HepG2 (cell line): ENCODE data around the gene TLR5. TPM values are rescaled to one million over a fixed set of nuclear protein-coding genes. Genes with fewer than 3 reads are reported as not detected.

Source experiments
- HCFC1 ChIP-seq: fragments of 150-350 bp; IDR thresholded peaks from 2 replicates; pipeline ENCODE4 v1.6.1; 2014; ENCODE audit warnings: low read depth, low read length
- HNRNPH1 ChIP-seq: fragments of 200-400 bp; formaldehyde crosslinking; optimal IDR thresholded peaks from 2 replicates; pipeline ENCODE3; 2017; ENCODE audit warnings: mild to moderate bottlenecking, low read depth, low read length
- NCOA5 ChIP-seq: sonication (generic); formaldehyde crosslinking; IDR thresholded peaks from 2 replicates; pipeline ENCODE4 v1.4.0; 2020; ENCODE audit warnings: missing genetic modification reagents
- RCOR2 ChIP-seq: IDR thresholded peaks from 2 replicates; pipeline ENCODE4 v1.6.1; 2016; ENCODE audit warnings: missing biosample characterization, missing genetic modification reagents
- REL ChIP-seq: sonication (generic); formaldehyde crosslinking; conservative IDR thresholded peaks from 2 replicates; pipeline ENCODE4 v1.8.0; 2022; ENCODE audit warnings: mild to moderate bottlenecking, missing genetic modification reagents, moderate library complexity
- TOE1 ChIP-seq: sonication (generic); formaldehyde crosslinking; IDR thresholded peaks from 2 replicates; pipeline ENCODE4 v1.4.0; 2020; ENCODE audit warnings: mild to moderate bottlenecking, missing genetic modification reagents
- XRCC5 ChIP-seq: fragments of 200-400 bp; formaldehyde crosslinking; optimal IDR thresholded peaks from 2 replicates; pipeline ENCODE3; 2017; ENCODE audit warnings: mild to moderate bottlenecking, low read length
- ZKSCAN5 ChIP-seq: sonication (generic); formaldehyde crosslinking; IDR thresholded peaks from 2 replicates; pipeline ENCODE4 v1.5.1; 2020; ENCODE audit warnings: mild to moderate bottlenecking, missing genetic modification reagents
- ZNF180 ChIP-seq: sonication (generic); formaldehyde crosslinking; IDR thresholded peaks from 2 replicates; pipeline ENCODE4 v1.4.0; 2020; ENCODE audit warnings: low read depth, missing genetic modification reagents, borderline replicate concordance
- ZNF674 ChIP-seq: sonication (generic); formaldehyde crosslinking; IDR thresholded peaks from 2 replicates; pipeline ENCODE4 v1.5.0; 2020; ENCODE audit warnings: low read depth, mild to moderate bottlenecking, missing genetic modification reagents
- ZNF790 ChIP-seq: sonication (generic); formaldehyde crosslinking; IDR thresholded peaks from 2 replicates; pipeline ENCODE4 v1.8.0; 2022; ENCODE audit warnings: missing genetic modification reagents, mild to moderate bottlenecking, borderline replicate concordance
- polyA plus RNA-seq, 8 experiments: library from polyadenylated mRNA; depleted of rRNA in 3 of 8; stranded (reverse) in 7 of 8; unstranded in 1 of 8; fragments of >200 nt; fragmentation: Illumina TruSeq in 4 of 8; extraction: Trizol in 4 of 8; gene quantifications; 2 replicates each; pipeline versions ENCODE4 v1.2.1 to v1.2.3, GENCODE V29; 2011 to 2016; ENCODE audit warnings: low read depth in 4 of 8, missing spikeins in 1 of 8, mixed read lengths in 1 of 8; ENCODE audit not compliant: insufficient read depth in 1 of 8
- total RNA-seq, 5 experiments: library from RNA; depleted of rRNA; stranded (reverse); fragments of >200 nt; fragmentation: Illumina TruSeq; extraction: Trizol; gene quantifications; 2 replicates each; pipeline ENCODE4 v1.2.3, GENCODE V29; 2016; ENCODE audit warnings: low read depth in 1 of 5
- TF ChIP-seq, protein P1 (sequence below): sonication (generic); formaldehyde crosslinking; IDR thresholded peaks from 2 replicates; pipeline ENCODE4 v1.9.0; 2021; ENCODE audit warnings: missing genetic modification reagents, borderline replicate concordance
- TF ChIP-seq, protein P2 (sequence below): sonication (generic); formaldehyde crosslinking; IDR thresholded peaks from 2 replicates; pipeline ENCODE4 v1.4.0; 2020; ENCODE audit warnings: low read depth, missing genetic modification reagents
- TF ChIP-seq, protein P3 (sequence below): sonication (generic); formaldehyde crosslinking; IDR thresholded peaks from 2 replicates; pipeline ENCODE4 v1.5.0; 2020; ENCODE audit warnings: missing genetic modification reagents
- TF ChIP-seq, protein P4 (sequence below): sonication (generic); formaldehyde crosslinking; IDR thresholded peaks from 2 replicates; pipeline ENCODE4 v1.4.0; 2020; ENCODE audit warnings: missing genetic modification reagents

Gene TLR5
- total and polyA plus RNA-seq, 2 of the 13 experiments (the other 11 are each of a cell fraction or from before 2014, with no cell fraction given): not detected

DNA sequence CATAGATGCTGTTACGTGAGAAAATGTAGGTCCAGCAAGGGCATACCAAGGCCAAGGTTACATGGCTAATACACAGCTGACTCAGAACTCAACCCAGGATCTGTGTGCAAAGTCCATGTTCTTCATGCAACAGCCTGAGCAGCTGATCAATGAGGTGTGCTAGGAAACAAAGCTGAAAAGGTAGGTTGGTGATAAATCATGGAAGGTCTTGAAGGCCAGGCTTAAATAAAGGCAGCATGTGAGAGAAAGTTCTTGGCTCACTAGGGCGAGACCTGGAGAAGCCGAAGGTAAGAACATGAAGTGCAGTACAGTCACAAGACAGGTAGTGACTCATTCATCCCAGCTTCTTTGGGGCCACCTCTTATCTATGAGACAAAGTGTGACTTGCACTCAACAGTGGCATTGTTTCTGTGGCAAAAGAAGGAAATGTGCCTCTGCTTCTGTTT lies 33.4 kb downstream of the TLR5 start (continued):
- TF ChIP-seq, protein P1, sequence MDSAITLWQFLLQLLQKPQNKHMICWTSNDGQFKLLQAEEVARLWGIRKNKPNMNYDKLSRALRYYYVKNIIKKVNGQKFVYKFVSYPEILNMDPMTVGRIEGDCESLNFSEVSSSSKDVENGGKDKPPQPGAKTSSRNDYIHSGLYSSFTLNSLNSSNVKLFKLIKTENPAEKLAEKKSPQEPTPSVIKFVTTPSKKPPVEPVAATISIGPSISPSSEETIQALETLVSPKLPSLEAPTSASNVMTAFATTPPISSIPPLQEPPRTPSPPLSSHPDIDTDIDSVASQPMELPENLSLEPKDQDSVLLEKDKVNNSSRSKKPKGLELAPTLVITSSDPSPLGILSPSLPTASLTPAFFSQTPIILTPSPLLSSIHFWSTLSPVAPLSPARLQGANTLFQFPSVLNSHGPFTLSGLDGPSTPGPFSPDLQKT (CRISPR knock-in tag): no peak
- TF ChIP-seq ZNF180 (CRISPR knock-in tag): no peak
- TF ChIP-seq TOE1 (CRISPR knock-in tag): no peak
- TF ChIP-seq, protein P2, sequence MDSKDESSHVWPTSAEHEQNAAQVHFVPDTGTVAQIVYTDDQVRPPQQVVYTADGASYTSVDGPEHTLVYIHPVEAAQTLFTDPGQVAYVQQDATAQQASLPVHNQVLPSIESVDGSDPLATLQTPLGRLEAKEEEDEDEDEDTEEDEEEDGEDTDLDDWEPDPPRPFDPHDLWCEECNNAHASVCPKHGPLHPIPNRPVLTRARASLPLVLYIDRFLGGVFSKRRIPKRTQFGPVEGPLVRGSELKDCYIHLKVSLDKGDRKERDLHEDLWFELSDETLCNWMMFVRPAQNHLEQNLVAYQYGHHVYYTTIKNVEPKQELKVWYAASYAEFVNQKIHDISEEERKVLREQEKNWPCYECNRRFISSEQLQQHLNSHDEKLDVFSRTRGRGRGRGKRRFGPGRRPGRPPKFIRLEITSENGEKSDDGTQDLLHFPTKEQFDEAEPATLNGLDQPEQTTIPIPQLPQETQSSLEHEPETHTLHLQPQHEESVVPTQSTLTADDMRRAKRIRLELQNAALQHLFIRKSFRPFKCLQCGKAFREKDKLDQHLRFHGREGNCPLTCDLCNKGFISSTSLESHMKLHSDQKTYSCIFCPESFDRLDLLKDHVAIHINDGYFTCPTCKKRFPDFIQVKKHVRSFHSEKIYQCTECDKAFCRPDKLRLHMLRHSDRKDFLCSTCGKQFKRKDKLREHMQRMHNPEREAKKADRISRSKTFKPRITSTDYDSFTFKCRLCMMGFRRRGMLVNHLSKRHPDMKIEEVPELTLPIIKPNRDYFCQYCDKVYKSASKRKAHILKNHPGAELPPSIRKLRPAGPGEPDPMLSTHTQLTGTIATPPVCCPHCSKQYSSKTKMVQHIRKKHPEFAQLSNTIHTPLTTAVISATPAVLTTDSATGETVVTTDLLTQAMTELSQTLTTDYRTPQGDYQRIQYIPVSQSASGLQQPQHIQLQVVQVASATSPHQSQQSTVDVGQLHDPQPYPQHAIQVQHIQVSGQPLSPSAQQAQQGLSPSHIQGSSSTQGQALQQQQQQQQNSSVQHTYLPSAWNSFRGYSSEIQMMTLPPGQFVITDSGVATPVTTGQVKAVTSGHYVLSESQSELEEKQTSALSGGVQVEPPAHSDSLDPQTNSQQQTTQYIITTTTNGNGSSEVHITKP (CRISPR knock-in tag): no peak
- no peak for TF ChIP-seq HCFC1
- TF ChIP-seq ZNF790 (CRISPR knock-in tag): no peak
- TF ChIP-seq NCOA5 (CRISPR knock-in tag): no peak
- TF ChIP-seq XRCC5: no peak
- TF ChIP-seq RCOR2 (CRISPR knock-in tag): no peak
- no peak for TF ChIP-seq ZKSCAN5 (CRISPR knock-in tag)
- TF ChIP-seq HNRNPH1: no peak
- no peak for TF ChIP-seq REL (CRISPR knock-in tag)
- TF ChIP-seq, protein P3, sequence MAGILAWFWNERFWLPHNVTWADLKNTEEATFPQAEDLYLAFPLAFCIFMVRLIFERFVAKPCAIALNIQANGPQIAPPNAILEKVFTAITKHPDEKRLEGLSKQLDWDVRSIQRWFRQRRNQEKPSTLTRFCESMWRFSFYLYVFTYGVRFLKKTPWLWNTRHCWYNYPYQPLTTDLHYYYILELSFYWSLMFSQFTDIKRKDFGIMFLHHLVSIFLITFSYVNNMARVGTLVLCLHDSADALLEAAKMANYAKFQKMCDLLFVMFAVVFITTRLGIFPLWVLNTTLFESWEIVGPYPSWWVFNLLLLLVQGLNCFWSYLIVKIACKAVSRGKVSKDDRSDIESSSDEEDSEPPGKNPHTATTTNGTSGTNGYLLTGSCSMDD (CRISPR knock-in tag): no peak
- TF ChIP-seq, protein P4, sequence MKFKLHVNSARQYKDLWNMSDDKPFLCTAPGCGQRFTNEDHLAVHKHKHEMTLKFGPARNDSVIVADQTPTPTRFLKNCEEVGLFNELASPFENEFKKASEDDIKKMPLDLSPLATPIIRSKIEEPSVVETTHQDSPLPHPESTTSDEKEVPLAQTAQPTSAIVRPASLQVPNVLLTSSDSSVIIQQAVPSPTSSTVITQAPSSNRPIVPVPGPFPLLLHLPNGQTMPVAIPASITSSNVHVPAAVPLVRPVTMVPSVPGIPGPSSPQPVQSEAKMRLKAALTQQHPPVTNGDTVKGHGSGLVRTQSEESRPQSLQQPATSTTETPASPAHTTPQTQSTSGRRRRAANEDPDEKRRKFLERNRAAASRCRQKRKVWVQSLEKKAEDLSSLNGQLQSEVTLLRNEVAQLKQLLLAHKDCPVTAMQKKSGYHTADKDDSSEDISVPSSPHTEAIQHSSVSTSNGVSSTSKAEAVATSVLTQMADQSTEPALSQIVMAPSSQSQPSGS (CRISPR knock-in tag): no peak
- TF ChIP-seq ZNF674 (CRISPR knock-in tag): no peak
